ENCODE measurements around the gene SHBG. TPM values are rescaled to one million over a fixed set of nuclear protein-coding genes. Genes with fewer than 3 reads are reported as not detected.
A peak's percentile ranks its signal among the peaks of the same experiment; 100 is the strongest.

The SHBG gene
- total RNA-seq, 1 donor from 2014 or later = 3.0 TPM

DNA sequence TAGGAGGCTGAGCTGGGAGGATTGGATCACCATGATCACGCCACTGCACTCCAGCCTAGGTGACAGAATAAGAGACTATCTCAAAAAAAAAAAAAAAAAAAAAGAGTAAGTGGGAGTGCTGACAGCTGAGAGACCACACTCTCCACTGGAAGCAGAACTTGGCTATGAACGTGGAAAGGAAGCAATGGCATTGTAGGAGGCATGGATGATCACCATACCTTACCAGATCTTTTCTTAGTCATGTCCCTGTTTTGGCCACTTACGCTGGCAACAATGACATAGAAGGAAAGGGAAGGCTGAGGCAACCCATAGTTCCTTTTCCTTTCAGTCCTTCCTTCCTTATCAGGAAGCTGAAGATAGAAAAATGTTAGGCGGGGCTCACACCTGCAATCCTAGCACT lies 17.1 kb downstream of the SHBG start:
- Mint-ChIP-seq H3K36me3 (no peaks in the 10 kb centered on the region), H3K4me1 (ENCODE audit: unreplicated experiment) (peaks cover 9% of the 10 kb centered on the region), H3K27ac (no peak overlapping the region), H3K4me3 (no peak overlapping the region), H3K9me3 (no peaks in the 10 kb centered on the region), H3K27me3 (peaks cover 27% of the 10 kb centered on the region)
- DNase-seq (ENCODE audit: extremely low spot score, unreplicated experiment) = no peak
- TF ChIP-seq, protein P1, sequence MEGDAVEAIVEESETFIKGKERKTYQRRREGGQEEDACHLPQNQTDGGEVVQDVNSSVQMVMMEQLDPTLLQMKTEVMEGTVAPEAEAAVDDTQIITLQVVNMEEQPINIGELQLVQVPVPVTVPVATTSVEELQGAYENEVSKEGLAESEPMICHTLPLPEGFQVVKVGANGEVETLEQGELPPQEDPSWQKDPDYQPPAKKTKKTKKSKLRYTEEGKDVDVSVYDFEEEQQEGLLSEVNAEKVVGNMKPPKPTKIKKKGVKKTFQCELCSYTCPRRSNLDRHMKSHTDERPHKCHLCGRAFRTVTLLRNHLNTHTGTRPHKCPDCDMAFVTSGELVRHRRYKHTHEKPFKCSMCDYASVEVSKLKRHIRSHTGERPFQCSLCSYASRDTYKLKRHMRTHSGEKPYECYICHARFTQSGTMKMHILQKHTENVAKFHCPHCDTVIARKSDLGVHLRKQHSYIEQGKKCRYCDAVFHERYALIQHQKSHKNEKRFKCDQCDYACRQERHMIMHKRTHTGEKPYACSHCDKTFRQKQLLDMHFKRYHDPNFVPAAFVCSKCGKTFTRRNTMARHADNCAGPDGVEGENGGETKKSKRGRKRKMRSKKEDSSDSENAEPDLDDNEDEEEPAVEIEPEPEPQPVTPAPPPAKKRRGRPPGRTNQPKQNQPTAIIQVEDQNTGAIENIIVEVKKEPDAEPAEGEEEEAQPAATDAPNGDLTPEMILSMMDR (conservative IDR thresholded peaks at IDR 0.05) = no peak

DNA sequence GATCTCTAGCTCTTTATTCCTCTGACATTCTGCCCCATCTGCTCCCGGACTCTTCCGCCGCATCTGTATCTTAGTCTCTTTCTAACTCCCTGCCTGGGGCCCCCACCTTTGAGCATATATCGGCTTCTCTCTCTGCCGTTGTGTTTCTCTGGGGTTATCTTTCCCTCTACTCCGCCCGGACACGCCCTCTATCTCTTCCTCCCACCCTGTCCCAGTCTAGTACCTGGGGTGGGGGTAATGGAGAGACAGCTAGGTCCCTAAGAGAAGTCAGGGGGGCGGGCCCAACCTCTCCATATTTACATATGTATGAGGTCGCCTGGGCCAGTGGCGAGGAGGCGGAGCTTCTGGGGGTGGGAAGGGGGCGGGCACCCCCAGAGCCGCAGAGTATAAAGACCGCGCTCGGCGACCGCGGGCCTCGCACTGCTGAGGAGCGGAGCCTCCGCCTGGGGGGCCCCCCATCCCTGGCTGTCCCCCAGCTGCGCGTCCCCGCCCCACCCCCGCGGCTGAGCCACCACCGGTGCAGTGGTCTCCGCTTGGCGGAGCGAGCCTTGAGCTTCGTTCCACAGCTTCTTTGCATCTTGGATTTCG lies 20.7 kb downstream of the SHBG start, which contains the start of gene ATP1B2:
ATP1B2 (plus strand) TSS at position 418 of the 588 bp plus-strand sequence. CDS start 593 bp downstream, outside the sequence.
- Mint-ChIP-seq H3K27me3 (peaks cover 57% of the 10 kb centered on the region), H3K4me3 (peak within 1 kb of the TSS; percentile 87), H3K4me1 (ENCODE audit: unreplicated experiment) (peaks cover 19% of the 10 kb centered on the region), H3K36me3 (peaks cover 3% of the 10 kb centered on the region), H3K27ac (peak within 1 kb of the TSS; percentile 64), H3K9me3 (no peaks in the 10 kb centered on the region)
- TF ChIP-seq, protein P1 (conservative IDR thresholded peaks at IDR 0.05) = no peak
- DNase-seq (ENCODE audit: extremely low spot score, unreplicated experiment) = peak; percentile 74

DNA sequence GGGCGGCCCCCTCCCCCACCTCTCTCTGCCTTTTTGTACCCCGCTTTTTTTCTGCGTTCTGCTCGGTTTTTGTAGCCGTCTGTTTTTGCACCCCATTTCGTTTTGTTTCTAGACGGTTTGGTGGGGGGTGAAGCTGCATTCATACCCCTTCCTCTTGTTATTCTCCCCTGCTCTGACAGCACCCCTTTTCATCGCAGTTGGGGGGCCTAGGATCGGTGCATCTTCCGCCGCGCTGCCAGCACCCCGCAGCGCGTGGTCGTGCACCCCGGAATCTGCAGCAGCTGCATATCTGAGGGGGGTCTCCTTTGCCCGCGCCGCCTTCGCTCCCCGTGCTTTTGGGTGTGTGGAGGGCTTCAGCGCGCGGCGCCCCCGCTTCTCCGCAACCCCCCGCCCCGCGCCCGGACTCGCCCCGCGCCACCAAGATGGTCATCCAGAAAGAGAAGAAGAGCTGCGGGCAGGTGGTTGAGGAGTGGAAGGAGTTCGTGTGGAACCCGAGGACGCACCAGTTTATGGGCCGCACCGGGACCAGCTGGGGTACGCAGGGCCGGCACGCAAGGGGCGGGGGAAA lies 21.2 kb downstream of the SHBG start:
- Mint-ChIP-seq H3K27ac (no peak overlapping the region), H3K9me3 (no peaks in the 10 kb centered on the region), H3K4me3 (peak overlapping the region; percentile 86), H3K36me3 (peaks cover 3% of the 10 kb centered on the region), H3K4me1 (ENCODE audit: unreplicated experiment) (peaks cover 21% of the 10 kb centered on the region), H3K27me3 (peaks cover 61% of the 10 kb centered on the region)
- DNase-seq (ENCODE audit: extremely low spot score, unreplicated experiment) = no peak
- TF ChIP-seq, protein P1 (conservative IDR thresholded peaks at IDR 0.05) = no peak

DNA sequence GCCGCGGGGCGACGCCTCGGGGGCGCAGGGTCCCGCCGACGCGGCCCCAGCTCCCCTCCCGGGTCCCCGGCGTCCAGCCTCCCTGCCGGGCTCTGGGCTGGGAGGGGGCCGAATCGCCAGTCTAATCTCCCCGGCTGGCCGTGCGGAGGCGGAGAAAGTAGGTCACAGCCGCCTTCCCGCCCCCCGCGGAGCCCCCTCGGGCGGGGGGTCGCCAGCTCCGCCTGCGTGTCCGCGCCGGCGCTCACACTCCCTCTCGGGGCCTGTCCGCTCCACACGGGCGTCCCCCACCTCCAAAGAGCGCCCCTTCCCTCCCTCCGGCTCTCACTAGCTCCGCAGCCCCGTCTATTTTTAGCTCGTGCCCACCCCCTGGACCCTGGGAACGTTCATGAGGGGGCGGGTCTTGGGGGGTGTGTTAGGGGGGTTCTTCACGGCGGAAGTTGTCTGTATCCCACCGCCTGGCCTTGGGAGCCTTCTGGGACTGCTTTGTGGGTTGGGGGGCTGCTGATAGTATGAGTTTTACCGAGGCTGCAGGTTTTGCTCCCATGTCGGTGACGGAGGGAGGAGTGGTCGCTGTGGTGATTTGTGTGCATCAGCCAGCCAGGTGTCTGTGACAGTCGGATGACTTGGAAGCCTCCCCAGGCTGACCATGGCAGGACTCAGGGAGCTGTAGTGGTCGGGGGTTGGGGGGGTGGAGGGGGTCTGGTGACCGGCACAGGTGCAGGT lies 21.9 kb downstream of the SHBG start:
- Mint-ChIP-seq H3K36me3 (peaks cover 3% of the 10 kb centered on the region), H3K4me3 (peak overlapping the region; percentile 86), H3K4me1 (ENCODE audit: unreplicated experiment) (peaks cover 25% of the 10 kb centered on the region), H3K9me3 (no peaks in the 10 kb centered on the region), H3K27ac (no peak overlapping the region), H3K27me3 (peaks cover 64% of the 10 kb centered on the region)
- DNase-seq (ENCODE audit: extremely low spot score, unreplicated experiment) = no peak
- TF ChIP-seq, protein P1 (conservative IDR thresholded peaks at IDR 0.05) = peak; percentile 22

DNA sequence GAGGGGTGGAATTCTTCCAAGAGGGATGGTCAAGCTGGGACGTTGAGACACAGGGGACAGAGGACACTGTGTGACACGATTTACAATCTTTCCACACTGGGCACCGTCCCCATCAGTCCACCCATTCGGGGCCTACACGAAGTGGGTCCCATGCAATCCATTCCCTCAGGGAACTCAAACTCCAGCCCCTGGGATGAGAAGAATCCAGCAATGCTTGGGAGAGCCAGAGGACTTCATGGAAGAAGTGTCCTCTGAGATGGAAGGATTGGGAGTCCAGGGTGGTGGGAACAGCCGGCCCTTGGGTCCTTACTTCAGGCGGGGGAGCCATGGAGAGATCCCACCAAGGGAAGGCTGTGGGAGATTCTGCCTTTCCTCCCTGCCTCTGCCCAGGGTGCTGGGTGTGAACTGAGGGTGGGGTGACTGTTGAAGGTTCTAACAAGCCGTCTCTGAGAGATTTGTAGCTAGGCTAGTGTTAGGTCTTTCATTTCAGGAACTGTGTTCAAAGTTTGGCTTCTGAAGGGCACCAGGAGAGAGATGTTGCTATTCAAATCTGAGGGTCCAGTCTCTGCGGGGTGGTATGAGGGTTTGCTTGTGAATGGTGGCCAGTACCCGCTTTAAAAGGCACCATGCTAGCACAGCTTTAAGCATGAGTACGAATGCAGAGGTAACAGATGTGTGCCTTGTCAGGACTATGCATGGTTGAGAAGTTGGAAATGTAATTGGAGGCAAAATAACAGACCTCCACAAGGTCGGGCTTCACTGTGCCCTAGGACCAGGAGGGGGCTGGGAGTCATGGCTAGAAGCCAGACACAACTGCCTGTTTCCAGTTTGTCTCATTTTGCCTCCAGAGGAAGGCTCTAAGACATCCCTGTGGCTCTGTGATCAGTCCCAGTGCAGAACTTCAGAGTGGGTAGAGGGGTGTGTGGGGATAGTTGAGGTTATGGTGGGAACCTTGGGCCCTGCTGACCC lies 22.7 kb downstream of the SHBG start:
- Mint-ChIP-seq H3K27me3 (peaks cover 71% of the 10 kb centered on the region), H3K9me3 (no peaks in the 10 kb centered on the region), H3K36me3 (peaks cover 3% of the 10 kb centered on the region), H3K4me1 (ENCODE audit: unreplicated experiment) (peaks cover 32% of the 10 kb centered on the region), H3K27ac (no peak overlapping the region), H3K4me3 (peak overlapping the region; percentile 71)
- DNase-seq (ENCODE audit: extremely low spot score, unreplicated experiment) = no peak
- TF ChIP-seq, protein P1 (conservative IDR thresholded peaks at IDR 0.05) = no peak
